Measurements from ENCODE around the gene CALM3. TPM values are rescaled to one million over a fixed set of nuclear protein-coding genes. Genes with fewer than 3 reads are reported as not detected.

CALM3 gene
- total RNA-seq, 1 experiment from 2014 or later = 182 TPM

- peaks cover 4% of the 10 kb centered on the region for H3K36me3 Mint-ChIP-seq (ENCODE audit: insufficient read depth, unreplicated experiment)
- BruUV-seq (replicated peaks) = no TSS peak
- DNase-seq = no peak
- no peaks in the 10 kb centered on the region for H3K9me3 Mint-ChIP-seq (ENCODE audit: low read depth, unreplicated experiment)
- peaks cover 9% of the 10 kb centered on the region for H3K4me1 Mint-ChIP-seq (ENCODE audit: low read depth, unreplicated experiment)
- H3K4me3 Mint-ChIP-seq (ENCODE audit: low read depth, unreplicated experiment) = no peak overlapping the region
- H3K27ac Mint-ChIP-seq (ENCODE audit: unreplicated experiment) = no peak overlapping the region
- H3K27me3 Mint-ChIP-seq (ENCODE audit: unreplicated experiment) = peaks cover 57% of the 10 kb centered on the region
- no peak for TF ChIP-seq CTCF (IDR thresholded peaks at IDR 0.05; ENCODE audit: unreplicated experiment)
- intact Hi-C loops (cut with micrococcal nuclease; ENCODE audit: unreplicated experiment) = no loop called here
- CTCF ChIA-PET = interaction anchor here (0.5 to 9.8 kb wide), 3 partner anchors 18 to 629 kb away, joined by 3 to 121 read pairs (median 7); partner anchors contain the start of genes CALM3 and DACT3
Measured at GRCh38 chr19:46618670-46619231, 17.6 kb downstream of the CALM3 start.

GRCh38 chr19:46620267-46620666 lies 19.1 kb downstream of the CALM3 start:
- Mint-ChIP-seq H3K27ac (ENCODE audit: unreplicated experiment) (no peak overlapping the region), H3K4me3 (ENCODE audit: low read depth, unreplicated experiment) (no peak overlapping the region), H3K27me3 (ENCODE audit: unreplicated experiment) (peaks cover 72% of the 10 kb centered on the region), H3K9me3 (ENCODE audit: low read depth, unreplicated experiment) (no peaks in the 10 kb centered on the region), H3K4me1 (ENCODE audit: low read depth, unreplicated experiment) (peaks cover 9% of the 10 kb centered on the region), H3K36me3 (ENCODE audit: insufficient read depth, unreplicated experiment) (peaks cover 4% of the 10 kb centered on the region)
- CTCF ChIA-PET = interaction anchor here (9.8 kb wide), 1 partner anchor 42 kb away, joined by 121 read pairs; the partner anchor contains the start of gene DACT3
- no TSS peak for BruUV-seq (replicated peaks)
- no peak for TF ChIP-seq CTCF (IDR thresholded peaks at IDR 0.05; ENCODE audit: unreplicated experiment)
- DNase-seq = no peak
- intact Hi-C loops (cut with micrococcal nuclease; ENCODE audit: unreplicated experiment) = no loop called here

GRCh38 chr19:46620716-46621115 lies 19.6 kb downstream of the CALM3 start:
- H3K4me3 Mint-ChIP-seq (ENCODE audit: low read depth, unreplicated experiment) = no peak overlapping the region
- H3K27me3 Mint-ChIP-seq (ENCODE audit: unreplicated experiment) = peaks cover 74% of the 10 kb centered on the region
- intact Hi-C loops (cut with micrococcal nuclease; ENCODE audit: unreplicated experiment) = no loop called here

More at GRCh38 chr19:46620716-46621115, 19.6 kb downstream of the CALM3 start:
- H3K4me1 Mint-ChIP-seq (ENCODE audit: low read depth, unreplicated experiment) = peaks cover 9% of the 10 kb centered on the region
- CTCF ChIA-PET = interaction anchor here (1.4 to 9.8 kb wide), 2 partner anchors 40 to 41 kb away, joined by 4 to 121 read pairs; partner anchors contain the start of gene DACT3
- no TSS peak for BruUV-seq (replicated peaks)
- H3K36me3 Mint-ChIP-seq (ENCODE audit: insufficient read depth, unreplicated experiment) = peaks cover 4% of the 10 kb centered on the region
- no peaks in the 10 kb centered on the region for H3K9me3 Mint-ChIP-seq (ENCODE audit: low read depth, unreplicated experiment)
- H3K27ac Mint-ChIP-seq (ENCODE audit: unreplicated experiment) = no peak overlapping the region
- no peak for TF ChIP-seq CTCF (IDR thresholded peaks at IDR 0.05; ENCODE audit: unreplicated experiment)
- DNase-seq = no peak
